ENCODE measurements around the gene BCAP29.

DNA sequence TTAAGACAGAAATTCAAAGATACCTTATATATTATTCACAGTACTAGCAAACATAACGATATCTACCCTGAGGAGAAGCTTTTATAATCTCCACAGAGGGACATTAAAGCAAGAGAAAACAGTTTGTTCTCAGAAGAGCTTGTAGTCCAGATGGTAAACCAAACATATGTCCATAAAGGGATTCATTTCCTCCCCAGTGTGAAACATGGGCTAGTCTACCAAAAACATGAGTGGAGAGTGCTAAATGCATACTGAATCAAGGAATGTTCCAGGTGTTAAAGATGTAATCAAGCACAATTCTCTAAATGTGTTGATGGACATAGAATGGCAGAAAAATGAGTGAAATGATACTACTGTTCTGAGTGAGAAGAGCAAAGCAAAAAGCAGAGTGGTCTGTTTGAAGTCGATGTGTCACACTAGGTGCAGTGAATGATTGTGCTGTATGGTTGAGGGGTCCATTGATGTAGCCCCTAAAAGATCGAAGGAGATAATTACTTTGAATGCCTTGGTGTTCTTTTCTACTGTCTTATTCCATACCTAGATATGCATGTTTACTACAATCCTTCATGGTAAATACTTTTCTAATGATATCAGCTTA lies 25.3 kb downstream of the BCAP29 start:
- TF ChIP-seq CTCF (IDR thresholded peaks at IDR 0.05; ENCODE audit: low read length) (no peak), EZH2 (IDR thresholded peaks at IDR 0.05; ENCODE audit: borderline replicate concordance, low read length) (no peak)
